NCI-H1105 (cell line): Measurements from ENCODE around the gene CYBRD1.

Experiments used
- DNase-seq: peaks from one replicate; lab custom pipeline; 2025; lab: John Stamatoyannopoulos, UW

CYBRD1 gene

GRCh38 chr2:171553858-171554257 is 31.6 kb downstream of the CYBRD1 start:
- no peak for DNase-seq

- no peak for DNase-seq
Measured at GRCh38 chr2:171554991-171555615, 32.8 kb downstream of the CYBRD1 start.

- no peak for DNase-seq
Measured at GRCh38 chr2:171557363-171557762, 35.1 kb downstream of the CYBRD1 start.

- DNase-seq: no peak
Measured at GRCh38 chr2:171563301-171563700, 41.0 kb downstream of the CYBRD1 start.

GRCh38 chr2:171564463-171564862 is 42.2 kb downstream of the CYBRD1 start:
- DNase-seq: no peak

- no peak for DNase-seq
Measured at GRCh38 chr2:171566057-171566456, 43.8 kb downstream of the CYBRD1 start.

DNA sequence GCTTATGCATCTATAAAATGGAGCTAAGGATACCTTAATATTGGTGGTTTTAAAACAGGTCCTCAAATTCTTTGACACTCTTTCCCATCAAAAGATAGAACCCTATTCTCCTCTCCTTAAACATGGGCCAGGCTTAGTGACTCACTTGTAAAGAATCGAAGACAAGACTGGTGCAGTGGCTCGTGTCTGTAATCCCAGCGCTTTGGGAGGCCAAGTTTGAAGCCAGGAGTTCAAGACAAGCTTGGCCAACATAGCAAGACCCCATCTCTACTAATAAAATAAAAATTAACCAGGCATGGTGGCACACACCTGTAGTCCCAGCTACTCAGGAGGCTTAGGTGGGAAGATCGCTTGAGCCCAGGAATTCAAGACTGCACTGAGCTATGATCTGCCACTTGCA is 44.5 kb downstream of the CYBRD1 start:
- no peak for DNase-seq

DNA sequence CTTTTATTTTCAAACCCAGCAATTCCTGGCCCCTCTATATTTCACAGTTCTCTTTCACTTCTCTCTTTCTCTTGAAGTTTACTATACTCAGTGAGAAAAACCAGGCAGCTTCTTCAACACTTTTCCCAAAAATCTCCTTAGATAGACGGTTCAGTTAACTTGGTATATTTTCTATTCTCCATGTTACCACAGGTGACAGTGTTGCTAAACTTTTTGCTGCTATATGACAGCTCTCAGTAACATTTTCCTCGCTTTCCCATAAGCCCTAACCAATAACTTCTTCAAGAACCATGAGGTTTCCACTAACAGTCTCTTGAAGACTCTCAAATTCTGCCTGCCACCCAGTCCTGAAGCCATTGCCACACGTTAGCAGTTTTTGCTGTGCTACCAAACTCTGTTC is 45.8 kb downstream of the CYBRD1 start:
- DNase-seq: no peak

DNA sequence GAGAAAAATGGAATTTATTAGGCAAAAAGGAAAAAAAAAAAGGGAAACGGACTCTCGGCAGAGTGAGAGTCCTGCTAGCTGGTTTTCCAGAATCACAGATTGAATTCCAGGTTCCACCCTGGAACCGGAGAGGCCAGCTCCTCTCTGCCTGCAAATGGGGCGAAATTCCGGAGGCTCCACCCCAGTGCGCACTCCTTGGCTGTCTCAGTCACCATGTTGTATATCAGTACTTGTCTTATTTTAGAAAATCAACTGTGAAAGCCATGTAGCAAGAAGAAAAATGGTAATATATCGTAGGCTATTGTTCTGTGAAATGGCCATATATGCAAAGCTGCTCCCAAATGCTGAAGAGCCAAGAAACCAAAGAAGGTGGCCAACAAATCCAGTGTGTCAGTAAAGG is 49.4 kb downstream of the CYBRD1 start:
- no peak for DNase-seq

DNA sequence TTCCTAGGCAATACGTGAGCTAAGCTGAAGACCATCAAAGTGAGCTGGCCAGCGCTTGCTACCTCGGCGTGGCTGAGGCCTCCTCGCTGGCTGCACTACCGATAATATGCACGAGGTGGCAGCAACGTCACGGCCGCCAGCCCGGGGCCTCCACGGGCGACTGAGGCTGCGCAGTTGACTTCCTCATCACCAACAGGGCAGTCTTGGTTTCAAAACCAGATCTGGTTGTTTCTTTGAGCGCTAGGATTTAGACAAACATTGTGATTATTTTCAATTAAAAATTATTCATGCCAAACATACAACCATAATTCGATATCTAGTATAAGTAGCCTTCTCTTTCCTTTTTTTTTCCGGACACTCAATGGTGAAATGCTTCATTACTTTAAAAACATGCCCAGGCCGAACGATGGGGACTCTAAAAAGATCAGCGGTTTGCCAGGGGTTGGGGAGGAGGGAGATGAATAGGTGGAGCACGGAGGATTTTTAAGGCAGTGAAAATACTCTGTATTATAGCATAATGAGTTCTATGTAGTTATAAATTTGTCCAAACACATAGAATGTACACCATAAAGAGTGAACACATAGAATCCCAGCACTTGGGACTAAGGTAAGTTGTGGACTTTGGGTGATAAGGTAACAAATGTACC is 52.0 kb downstream of the CYBRD1 start:
- DNase-seq: peak; percentile 19

GRCh38 chr2:171575606-171576005 is 53.3 kb downstream of the CYBRD1 start:
- no peak for DNase-seq

- no peak for DNase-seq
Measured at GRCh38 chr2:171578127-171578803, 56.0 kb downstream of the CYBRD1 start.

DNA sequence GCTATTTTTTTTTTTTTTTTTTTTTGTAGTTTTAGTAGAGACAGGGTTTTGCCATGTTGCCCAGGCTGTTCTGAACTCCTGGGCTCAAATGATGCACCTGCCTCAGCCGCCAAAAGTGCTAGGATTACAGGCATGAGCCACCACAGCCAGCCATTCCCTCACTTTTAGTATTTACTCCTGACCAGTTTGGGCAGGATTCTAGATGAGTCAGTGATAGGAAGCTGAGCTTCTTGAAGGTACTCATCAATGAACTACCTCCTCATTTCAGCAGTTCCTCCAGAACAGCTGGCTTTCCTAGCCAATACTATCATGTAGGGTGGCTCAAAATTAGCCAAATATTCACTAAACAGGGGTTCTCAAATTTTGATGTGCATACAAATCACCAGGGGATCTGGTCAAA is 57.2 kb downstream of the CYBRD1 start:
- DNase-seq: no peak

- DNase-seq: no peak
Measured at GRCh38 chr2:171583566-171583965, 61.3 kb downstream of the CYBRD1 start.

GRCh38 chr2:171584001-171584400 is 61.7 kb downstream of the CYBRD1 start:
- no peak for DNase-seq

- no peak for DNase-seq
Measured at GRCh38 chr2:171587132-171587531, 64.9 kb downstream of the CYBRD1 start.

DNA sequence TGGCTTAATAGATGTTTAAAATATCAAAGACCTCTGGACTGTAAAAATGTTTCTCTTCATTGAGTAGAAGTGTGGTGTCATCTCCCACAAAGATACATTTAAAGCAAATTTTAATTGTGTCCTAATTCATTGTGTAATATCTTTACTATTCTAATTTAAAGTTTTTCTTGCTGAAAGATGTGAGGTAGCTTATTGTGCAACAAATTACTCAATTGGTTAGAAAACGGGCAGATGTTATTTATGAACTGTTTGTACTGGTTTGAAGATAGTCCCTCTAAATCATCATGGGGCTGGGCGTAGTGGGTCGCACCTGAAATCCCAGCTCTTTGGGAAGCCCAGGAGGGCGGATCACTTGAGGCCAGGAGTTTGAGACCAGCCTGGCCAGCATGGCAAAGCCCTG is 65.3 kb downstream of the CYBRD1 start:
- DNase-seq: no peak

- DNase-seq: no peak
Measured at GRCh38 chr2:171590116-171590515, 67.8 kb downstream of the CYBRD1 start.

DNA sequence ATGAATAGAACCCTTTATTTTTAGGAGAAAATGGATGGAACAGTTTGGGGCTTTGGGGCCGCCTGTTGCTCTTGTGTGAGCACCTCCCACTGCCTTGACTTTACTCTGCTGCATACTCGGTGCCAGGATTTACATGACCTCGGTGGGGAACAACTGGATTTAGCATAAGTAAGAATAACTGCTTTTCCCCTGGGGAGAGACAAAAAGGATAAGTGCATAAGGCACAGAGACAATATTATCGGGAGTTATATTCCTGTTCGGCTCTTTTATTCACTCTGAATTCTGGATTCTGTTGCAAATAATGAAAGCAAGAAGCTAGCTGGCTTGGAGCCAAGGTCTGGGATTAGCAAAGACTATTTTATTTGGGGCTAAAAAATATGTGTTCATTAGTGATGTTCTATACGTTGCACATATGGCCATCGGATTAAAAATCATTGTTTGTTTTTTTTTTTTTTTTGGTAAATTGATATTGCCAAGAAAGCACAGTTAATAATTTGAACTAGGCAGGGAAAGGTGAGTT is 69.8 kb downstream of the CYBRD1 start:
- no peak for DNase-seq

GRCh38 chr2:171595456-171595855 is 73.2 kb downstream of the CYBRD1 start:
- DNase-seq: no peak

DNA sequence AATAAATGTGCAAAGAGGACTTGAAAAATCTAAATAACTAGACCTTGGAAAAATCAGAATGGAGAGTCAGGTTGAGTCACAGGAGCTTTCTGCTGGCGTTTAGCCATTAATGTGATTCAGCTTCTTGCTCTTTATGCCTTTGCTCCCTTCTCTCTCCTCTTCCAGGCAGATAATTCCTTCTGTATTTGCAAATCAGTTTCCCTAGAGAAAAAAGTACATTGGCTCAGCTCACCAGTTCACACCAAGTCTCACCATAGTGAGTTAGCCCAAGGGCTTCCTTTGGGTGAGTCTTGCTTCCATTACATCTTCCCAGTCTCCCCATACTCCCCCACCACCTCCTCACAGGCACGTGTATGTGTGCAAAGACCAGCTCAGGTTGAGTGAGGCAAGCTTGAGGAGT is 73.6 kb downstream of the CYBRD1 start:
- DNase-seq: no peak

DNA sequence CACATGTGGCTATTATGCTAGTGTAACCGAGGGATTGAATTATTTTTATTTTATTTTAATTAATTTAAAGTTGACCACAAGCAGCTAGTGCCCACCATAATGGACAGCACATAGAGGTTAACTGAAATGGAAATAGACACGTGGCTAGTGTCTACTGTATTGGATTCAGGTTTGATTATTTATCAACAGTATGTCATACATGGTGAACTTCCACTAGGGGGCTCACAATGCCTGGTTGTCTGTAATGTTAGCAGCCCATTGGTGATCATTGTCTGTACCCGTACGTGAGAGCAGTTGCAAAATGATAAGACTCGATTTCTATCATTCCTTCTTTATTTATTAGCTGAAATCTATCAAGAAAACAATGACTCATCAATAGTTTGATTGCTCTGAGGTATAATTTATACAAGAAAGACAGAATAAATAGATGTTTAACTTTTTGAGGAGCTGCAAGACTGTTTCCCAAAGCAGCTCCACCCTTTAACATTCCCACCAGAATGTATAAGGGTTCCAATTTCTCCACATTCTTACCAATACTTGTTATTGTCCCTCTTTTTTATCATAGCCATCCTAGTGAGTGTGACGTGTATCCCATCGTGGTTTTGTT is 76.5 kb downstream of the CYBRD1 start:
- peak; percentile 57 for DNase-seq

GRCh38 chr2:171600126-171600525 is 77.9 kb downstream of the CYBRD1 start:
- no peak for DNase-seq
